B cell (primary cell): ENCODE data around the gene CDH12. TPM values are rescaled to one million over a fixed set of nuclear protein-coding genes. Genes with fewer than 3 reads are reported as not detected.

Source experiments
- ATAC-seq: fragments of 200-7000 bp; cut with Tn5 transposase; one replicate; pipeline ENCODE4 v1.10.0; 2021; ENCODE audit warnings: low read depth, mild to moderate bottlenecking, moderate number of reproducible peaks, moderate library complexity
- CTCF ChIA-PET: fragments of 350-600 bp; sonication (Branson Sonifier 250); formaldehyde crosslinking; loops from one replicate; lab custom pipeline; 2021; ENCODE audit warnings: antibody characterized with exemption, inconsistent platforms; lab: Charles Lee
- POLR2A ChIA-PET: fragments of 350-600 bp; sonication (Branson Sonifier 250); formaldehyde crosslinking; loops from one replicate; lab custom pipeline; 2021; ENCODE audit warnings: antibody characterized with exemption; lab: Charles Lee
- DNase-seq: peaks from one replicate; pipeline ENCODE4 v3.0.0; 2013
- H2AFZ ChIP-seq: 2 replicates; pipeline ENCODE4 v1.6.1; 2012; ENCODE audit warnings: mild to moderate bottlenecking, low read depth, low read length; ENCODE audit not compliant: insufficient read depth, poor library complexity, severe bottlenecking
- H3K27ac ChIP-seq, 2 donors: 1 replicate in 1 of 2; 2 replicates in 1 of 2; pipeline ENCODE4 v1.5.1; 2012 to 2013; ENCODE audit warnings: low read length in 2 of 2, mild to moderate bottlenecking in 2 of 2, moderate library complexity in 1 of 2
- H3K27me3 ChIP-seq, 4 experiments: fragments of 200-600 bp in 1 of 4; sonication (generic) in 1 of 4; replicated peaks in 1 of 4; 1 replicate in 2 of 4; 2 replicates in 2 of 4; pipeline versions ENCODE4 v1.6.1 to v1.7.0; 2013 to 2016; ENCODE audit warnings: low read length in 3 of 4, mild to moderate bottlenecking in 2 of 4, mixed read lengths in 1 of 4, moderate library complexity in 1 of 4; ENCODE audit not compliant: insufficient read depth in 4 of 4, control insufficient read depth in 3 of 4; ENCODE audit errors: control extremely low read depth in 1 of 4
- H3K36me3 ChIP-seq, 2 experiments: replicated peaks in 1 of 2; 1 replicate in 1 of 2; 2 replicates in 1 of 2; pipeline versions ENCODE4 v1.6.1 to v1.7.1; 2013; ENCODE audit warnings: low read length in 1 of 2; ENCODE audit not compliant: insufficient read depth in 2 of 2, control insufficient read depth in 1 of 2; ENCODE audit errors: control extremely low read depth in 1 of 2, extremely low read depth in 1 of 2
- H3K4me1 ChIP-seq, 2 donors: fragments of 200-600 bp in 1 of 2; sonication (generic) in 1 of 2; 1 replicate in 1 of 2; 2 replicates in 1 of 2; pipeline versions ENCODE4 v1.5.1 to v1.6.1; 2013 to 2017; ENCODE audit warnings: low read length in 2 of 2; ENCODE audit not compliant: control insufficient read depth in 2 of 2, insufficient read depth in 2 of 2
- H3K4me2 ChIP-seq: replicated peaks from 2 replicates; pipeline ENCODE3; 2012; ENCODE audit warnings: mild to moderate bottlenecking, low read depth, low read length; ENCODE audit not compliant: poor library complexity, severe bottlenecking
- H3K4me3 ChIP-seq, 5 experiments: fragments of 200-600 bp in 1 of 5; sonication (generic) in 1 of 5; 1 replicate in 3 of 5; 2 replicates in 2 of 5; pipeline versions ENCODE4 v1.5.1 to v1.7.0; 2011 to 2016; ENCODE audit warnings: low read length in 4 of 5, mild to moderate bottlenecking in 4 of 5, low read depth in 2 of 5, control low read depth in 1 of 5, moderate library complexity in 1 of 5; ENCODE audit not compliant: insufficient read depth in 1 of 5; ENCODE audit errors: control extremely low read depth in 1 of 5, extremely low read depth in 1 of 5
- H3K79me2 ChIP-seq: fragments of 200-600 bp; sonication (generic); one replicate; pipeline ENCODE4 v1.6.0; 2016; ENCODE audit warnings: low read length; ENCODE audit not compliant: control insufficient read depth, insufficient read depth
- H3K9ac ChIP-seq: fragments of 200-600 bp; sonication (generic); 2 replicates; pipeline ENCODE4 v1.6.1; 2017; ENCODE audit warnings: mild to moderate bottlenecking, low read length, moderate library complexity
- H3K9me3 ChIP-seq, 3 donors: one replicate each; pipeline versions ENCODE4 v1.6.1 to v1.7.1; 2013; ENCODE audit warnings: low read length in 2 of 3; ENCODE audit not compliant: control insufficient read depth in 2 of 3, insufficient read depth in 1 of 3; ENCODE audit errors: control extremely low read depth in 1 of 3
- H4K20me1 ChIP-seq: 2 replicates; pipeline ENCODE4 v1.6.0; 2012; ENCODE audit warnings: mild to moderate bottlenecking, low read length; ENCODE audit not compliant: insufficient read depth, control insufficient read depth, poor library complexity, severe bottlenecking
- H3K27ac Mint-ChIP-seq: one replicate; pipeline ENCODE4 v1.8.0; 2021; ENCODE audit warnings: mixed read lengths
- H3K27me3 Mint-ChIP-seq: one replicate; pipeline ENCODE4 v1.8.0; 2021; ENCODE audit warnings: mixed read lengths
- H3K4me1 Mint-ChIP-seq: one replicate; pipeline ENCODE4 v1.8.0; 2021; ENCODE audit warnings: mixed read lengths
- H3K4me3 Mint-ChIP-seq: one replicate; pipeline ENCODE4 v1.8.0; 2021; ENCODE audit warnings: mixed read lengths
- H3K9me3 Mint-ChIP-seq: one replicate; pipeline ENCODE4 v1.8.0; 2022; ENCODE audit warnings: mixed read lengths; ENCODE audit not compliant: insufficient read depth
- CTCF ChIP-seq: fragments of 200-600 bp; IDR thresholded peaks from one replicate; pipeline ENCODE4 v1.8.0; 2022; ENCODE audit warnings: antibody characterized with exemption, mild to moderate bottlenecking
- EZH2 ChIP-seq: IDR thresholded peaks from 2 replicates; pipeline ENCODE4 v1.6.1; 2012; ENCODE audit warnings: borderline replicate concordance, low read depth, mild to moderate bottlenecking, moderate library complexity, low read length; ENCODE audit not compliant: insufficient read depth, poor library complexity, severe bottlenecking
- WGBS: methylation state at CpG from one replicate; pipeline ENCODE4 v1.1.5; 2013; ENCODE audit warnings: missing lambda C conversion rate; ENCODE audit not compliant: insufficient coverage; 5-methylcytosine and 5-hydroxymethylcytosine counted together
- intact Hi-C: fragments of 100-400 bp; cut with micrococcal nuclease; formaldehyde crosslinking; loops from one replicate; pipeline ENCODE4 v1.10.0; 2022
- polyA plus RNA-seq: library from polyadenylated mRNA; depleted of rRNA; stranded (reverse); fragments of >200 nt; gene quantifications from 2 replicates; pipeline ENCODE4 v1.2.3, GENCODE V29; 2012
- total RNA-seq, 2 donors: library from RNA; stranded (reverse); fragments of 120-200 nt in 1 of 2; gene quantifications; 1 replicate in 1 of 2; 2 replicates in 1 of 2; pipeline versions ENCODE4 v1.2.3 to v1.2.4, GENCODE V29; 2013 to 2022

The CDH12 gene
- total and polyA plus RNA-seq, 2 donors (not counting 1 experiment from before 2014, with no cell fraction given), result not detected

GRCh38 chr5:22560147-22560546, 293.0 kb downstream of the CDH12 start:
- Histone ChIP-seq H3K79me2 (no peaks in the 10 kb centered on the region), H3K27me3 (no peaks in the 10 kb centered on the region), H3K4me1 (no peaks in the 10 kb centered on the region), H3K9me3 (no peaks in the 10 kb centered on the region), H3K27ac (no peak overlapping the region), H3K9ac (no peak overlapping the region), H2AFZ (no peak overlapping the region), H3K4me2 (no peak overlapping the region), H4K20me1 (no peaks in the 10 kb centered on the region), H3K4me3 (no peak overlapping the region), H3K36me3 (no peaks in the 10 kb centered on the region)
- Mint-ChIP-seq H3K9me3 (no peaks in the 10 kb centered on the region), H3K27ac (no peak overlapping the region), H3K4me3 (no peak overlapping the region), H3K27me3 (no peaks in the 10 kb centered on the region), H3K4me1 (no peaks in the 10 kb centered on the region)
- CTCF ChIA-PET, result no interaction called here
- DNase-seq, result no peak
- no CpG with 5 or more reads among the region's 3 CpGs for WGBS
- POLR2A ChIA-PET, result no interaction called here
- ATAC-seq, result no peak
- no peak for TF ChIP-seq CTCF
- no peak for TF ChIP-seq EZH2
- intact Hi-C loops, result no loop called here

- ChIA-PET POLR2A (no interaction called here), CTCF (no interaction called here)
- Histone ChIP-seq H3K4me3 (no peak overlapping the region), H3K79me2 (no peaks in the 10 kb centered on the region), H3K4me2 (no peak overlapping the region), H3K9me3 (no peaks in the 10 kb centered on the region), H3K27ac (no peak overlapping the region), H3K27me3 (no peaks in the 10 kb centered on the region), H3K4me1 (no peaks in the 10 kb centered on the region), H4K20me1 (no peaks in the 10 kb centered on the region), H3K36me3 (no peaks in the 10 kb centered on the region), H2AFZ (no peak overlapping the region), H3K9ac (no peak overlapping the region)
- DNase-seq (no peak), ATAC-seq (no peak)
- no peaks in the 10 kb centered on the region for H3K9me3 Mint-ChIP-seq
- no peak for TF ChIP-seq EZH2
- TF ChIP-seq CTCF, result no peak
- intact Hi-C loops, result no loop called here
- 93% methylated on average over 3 of the region's 6 CpGs for WGBS
- no peak overlapping the region for H3K4me3 Mint-ChIP-seq
- H3K27me3 Mint-ChIP-seq, result no peaks in the 10 kb centered on the region
- no peak overlapping the region for H3K27ac Mint-ChIP-seq
- no peaks in the 10 kb centered on the region for H3K4me1 Mint-ChIP-seq
Measured at GRCh38 chr5:22557251-22557650, 295.9 kb downstream of the CDH12 start.
